ENCODE data around the gene RABGAP1L.

DNA sequence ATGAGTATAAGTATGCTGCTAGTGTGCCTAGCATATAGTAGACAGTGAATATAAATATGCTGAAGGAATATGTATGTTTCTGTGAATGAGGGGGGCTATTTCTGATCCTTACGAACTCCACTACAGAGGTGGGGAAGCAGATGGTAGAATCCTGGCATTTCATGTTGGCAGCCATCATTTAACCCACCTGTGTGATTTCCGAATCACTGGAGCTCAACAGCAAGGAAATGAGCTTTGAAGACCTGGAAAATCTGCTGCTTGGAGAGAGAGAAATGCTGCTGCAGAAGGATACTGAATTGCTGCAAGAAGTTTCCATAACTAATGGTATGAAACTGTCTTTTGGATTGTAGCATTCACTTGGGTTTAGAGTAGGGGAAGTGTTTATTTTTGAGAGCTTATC lies 83.5 kb downstream of the RABGAP1L start:
- TF ChIP-seq CEBPB (IDR thresholded peaks at IDR 0.05; ENCODE audit: low read depth) (no peak), ZNF274 (IDR thresholded peaks at IDR 0.05; ENCODE audit: low read depth, low read length) (no peak), EGR1 (IDR thresholded peaks at IDR 0.05; ENCODE audit: low read depth) (no peak), EZH2 (IDR thresholded peaks at IDR 0.05) (no peak), RAD21 (IDR thresholded peaks at IDR 0.05; ENCODE audit: low read depth) (no peak), EZH2phosphoT487 (IDR thresholded peaks at IDR 0.05; ENCODE audit: borderline replicate concordance) (no peak), POLR2AphosphoS5 (IDR thresholded peaks at IDR 0.05; ENCODE audit: low read depth, low read length) (no peak)
- TF ChIP-seq, protein P1, sequence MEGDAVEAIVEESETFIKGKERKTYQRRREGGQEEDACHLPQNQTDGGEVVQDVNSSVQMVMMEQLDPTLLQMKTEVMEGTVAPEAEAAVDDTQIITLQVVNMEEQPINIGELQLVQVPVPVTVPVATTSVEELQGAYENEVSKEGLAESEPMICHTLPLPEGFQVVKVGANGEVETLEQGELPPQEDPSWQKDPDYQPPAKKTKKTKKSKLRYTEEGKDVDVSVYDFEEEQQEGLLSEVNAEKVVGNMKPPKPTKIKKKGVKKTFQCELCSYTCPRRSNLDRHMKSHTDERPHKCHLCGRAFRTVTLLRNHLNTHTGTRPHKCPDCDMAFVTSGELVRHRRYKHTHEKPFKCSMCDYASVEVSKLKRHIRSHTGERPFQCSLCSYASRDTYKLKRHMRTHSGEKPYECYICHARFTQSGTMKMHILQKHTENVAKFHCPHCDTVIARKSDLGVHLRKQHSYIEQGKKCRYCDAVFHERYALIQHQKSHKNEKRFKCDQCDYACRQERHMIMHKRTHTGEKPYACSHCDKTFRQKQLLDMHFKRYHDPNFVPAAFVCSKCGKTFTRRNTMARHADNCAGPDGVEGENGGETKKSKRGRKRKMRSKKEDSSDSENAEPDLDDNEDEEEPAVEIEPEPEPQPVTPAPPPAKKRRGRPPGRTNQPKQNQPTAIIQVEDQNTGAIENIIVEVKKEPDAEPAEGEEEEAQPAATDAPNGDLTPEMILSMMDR (IDR thresholded peaks at IDR 0.05 in 2 of 3, conservative IDR thresholded peaks at IDR 0.05 in 1 of 3; ENCODE audit: borderline replicate concordance in 1 of 3, insufficient read depth in 1 of 3, low read depth in 2 of 3, low read length in 2 of 3), result no peak
- TF ChIP-seq, protein P2, sequence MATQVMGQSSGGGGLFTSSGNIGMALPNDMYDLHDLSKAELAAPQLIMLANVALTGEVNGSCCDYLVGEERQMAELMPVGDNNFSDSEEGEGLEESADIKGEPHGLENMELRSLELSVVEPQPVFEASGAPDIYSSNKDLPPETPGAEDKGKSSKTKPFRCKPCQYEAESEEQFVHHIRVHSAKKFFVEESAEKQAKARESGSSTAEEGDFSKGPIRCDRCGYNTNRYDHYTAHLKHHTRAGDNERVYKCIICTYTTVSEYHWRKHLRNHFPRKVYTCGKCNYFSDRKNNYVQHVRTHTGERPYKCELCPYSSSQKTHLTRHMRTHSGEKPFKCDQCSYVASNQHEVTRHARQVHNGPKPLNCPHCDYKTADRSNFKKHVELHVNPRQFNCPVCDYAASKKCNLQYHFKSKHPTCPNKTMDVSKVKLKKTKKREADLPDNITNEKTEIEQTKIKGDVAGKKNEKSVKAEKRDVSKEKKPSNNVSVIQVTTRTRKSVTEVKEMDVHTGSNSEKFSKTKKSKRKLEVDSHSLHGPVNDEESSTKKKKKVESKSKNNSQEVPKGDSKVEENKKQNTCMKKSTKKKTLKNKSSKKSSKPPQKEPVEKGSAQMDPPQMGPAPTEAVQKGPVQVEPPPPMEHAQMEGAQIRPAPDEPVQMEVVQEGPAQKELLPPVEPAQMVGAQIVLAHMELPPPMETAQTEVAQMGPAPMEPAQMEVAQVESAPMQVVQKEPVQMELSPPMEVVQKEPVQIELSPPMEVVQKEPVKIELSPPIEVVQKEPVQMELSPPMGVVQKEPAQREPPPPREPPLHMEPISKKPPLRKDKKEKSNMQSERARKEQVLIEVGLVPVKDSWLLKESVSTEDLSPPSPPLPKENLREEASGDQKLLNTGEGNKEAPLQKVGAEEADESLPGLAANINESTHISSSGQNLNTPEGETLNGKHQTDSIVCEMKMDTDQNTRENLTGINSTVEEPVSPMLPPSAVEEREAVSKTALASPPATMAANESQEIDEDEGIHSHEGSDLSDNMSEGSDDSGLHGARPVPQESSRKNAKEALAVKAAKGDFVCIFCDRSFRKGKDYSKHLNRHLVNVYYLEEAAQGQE (IDR thresholded peaks at IDR 0.05; ENCODE audit: low read depth), result no peak
- TF ChIP-seq, protein P3, sequence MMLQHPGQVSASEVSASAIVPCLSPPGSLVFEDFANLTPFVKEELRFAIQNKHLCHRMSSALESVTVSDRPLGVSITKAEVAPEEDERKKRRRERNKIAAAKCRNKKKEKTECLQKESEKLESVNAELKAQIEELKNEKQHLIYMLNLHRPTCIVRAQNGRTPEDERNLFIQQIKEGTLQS (IDR thresholded peaks at IDR 0.05), result no peak

All from HCT116 (cell line).